ENCODE data around the gene DDX31. TPM values are rescaled to one million over a fixed set of nuclear protein-coding genes. Genes with fewer than 3 reads are reported as not detected.

DDX31 gene
- total RNA-seq, 3 donors from 2014 or later, result 41.0 to 44.8 (median 41.3) TPM

DNA sequence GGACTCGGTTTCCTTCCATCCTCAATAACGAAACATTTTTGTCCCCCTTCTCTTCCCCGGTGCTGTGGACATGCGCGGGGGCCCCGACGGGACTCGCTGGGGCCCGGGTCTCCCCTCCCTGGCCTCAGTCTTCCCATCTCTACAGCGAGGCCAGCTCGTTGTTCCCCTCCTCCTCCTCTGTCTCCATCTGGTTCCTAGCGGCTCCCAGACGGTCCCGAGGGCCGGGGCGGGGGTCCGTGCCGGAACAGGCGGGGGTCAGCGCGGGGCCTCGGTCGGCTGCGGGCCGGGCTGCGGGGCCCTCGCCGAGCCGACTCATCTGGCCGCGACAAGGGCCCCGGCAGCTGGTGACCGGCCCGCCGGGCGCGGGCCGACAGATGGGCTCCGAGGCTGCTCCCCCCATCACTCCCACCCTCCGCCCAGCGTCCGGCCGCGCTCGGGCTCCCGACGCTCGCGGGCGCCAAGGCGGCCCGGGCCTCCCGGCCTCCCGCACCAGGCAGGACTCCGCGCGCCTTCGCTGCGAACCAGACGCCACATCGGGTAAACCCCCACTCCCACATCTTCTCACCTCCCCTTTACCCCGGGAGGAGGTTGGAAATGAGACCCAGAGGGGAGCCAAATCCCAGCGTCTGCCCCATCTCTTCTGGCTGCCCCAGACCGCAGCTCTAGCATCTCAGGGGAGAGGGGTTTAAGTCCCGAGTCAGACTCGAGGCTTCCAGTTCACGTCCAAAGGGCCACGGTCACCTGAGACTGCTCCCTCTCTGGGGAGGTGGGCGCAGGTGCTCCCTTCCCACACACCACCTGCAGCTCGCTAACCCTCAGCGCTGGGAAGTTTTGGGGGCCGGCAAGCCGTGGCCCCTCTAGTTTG is 79.2 kb downstream of the DDX31 start:
- H3K4me1 Mint-ChIP-seq (ENCODE audit: low read depth), result peaks cover 12% of the 10 kb centered on the region
- DNase-seq, result no peak
- peaks cover 60% of the 10 kb centered on the region for H3K27me3 Mint-ChIP-seq (ENCODE audit: low read depth)
- H3K4me3 Mint-ChIP-seq, result no peak overlapping the region
- peaks cover 17% of the 10 kb centered on the region for H3K36me3 Mint-ChIP-seq (ENCODE audit: insufficient read depth)
- no peaks in the 10 kb centered on the region for H3K9me3 Mint-ChIP-seq
- peak in 1 of 2 donors; percentile 8 for ATAC-seq

DNA sequence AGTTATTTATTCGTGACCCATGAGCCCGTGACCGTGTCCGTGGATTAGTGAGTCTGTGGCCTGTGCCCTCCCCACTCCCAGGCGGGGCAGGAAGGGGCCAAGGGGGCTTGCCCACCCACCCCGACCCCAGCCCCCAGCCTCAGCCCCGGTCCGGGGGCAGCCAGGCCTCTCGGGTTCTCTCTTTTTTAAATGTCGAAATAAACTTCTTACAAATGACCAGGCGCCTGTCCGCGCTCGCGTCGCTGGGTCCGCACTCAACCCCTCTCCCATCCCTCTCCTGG is 79.8 kb downstream of the DDX31 start:
- peaks cover 65% of the 10 kb centered on the region for H3K27me3 Mint-ChIP-seq (ENCODE audit: low read depth)
- ATAC-seq (no peak), DNase-seq (no peak)
- peaks cover 14% of the 10 kb centered on the region for H3K36me3 Mint-ChIP-seq (ENCODE audit: insufficient read depth)
- H3K4me3 Mint-ChIP-seq, result no peak overlapping the region
- peaks cover 12% of the 10 kb centered on the region for H3K4me1 Mint-ChIP-seq (ENCODE audit: low read depth)
- H3K9me3 Mint-ChIP-seq, result no peaks in the 10 kb centered on the region

DNA sequence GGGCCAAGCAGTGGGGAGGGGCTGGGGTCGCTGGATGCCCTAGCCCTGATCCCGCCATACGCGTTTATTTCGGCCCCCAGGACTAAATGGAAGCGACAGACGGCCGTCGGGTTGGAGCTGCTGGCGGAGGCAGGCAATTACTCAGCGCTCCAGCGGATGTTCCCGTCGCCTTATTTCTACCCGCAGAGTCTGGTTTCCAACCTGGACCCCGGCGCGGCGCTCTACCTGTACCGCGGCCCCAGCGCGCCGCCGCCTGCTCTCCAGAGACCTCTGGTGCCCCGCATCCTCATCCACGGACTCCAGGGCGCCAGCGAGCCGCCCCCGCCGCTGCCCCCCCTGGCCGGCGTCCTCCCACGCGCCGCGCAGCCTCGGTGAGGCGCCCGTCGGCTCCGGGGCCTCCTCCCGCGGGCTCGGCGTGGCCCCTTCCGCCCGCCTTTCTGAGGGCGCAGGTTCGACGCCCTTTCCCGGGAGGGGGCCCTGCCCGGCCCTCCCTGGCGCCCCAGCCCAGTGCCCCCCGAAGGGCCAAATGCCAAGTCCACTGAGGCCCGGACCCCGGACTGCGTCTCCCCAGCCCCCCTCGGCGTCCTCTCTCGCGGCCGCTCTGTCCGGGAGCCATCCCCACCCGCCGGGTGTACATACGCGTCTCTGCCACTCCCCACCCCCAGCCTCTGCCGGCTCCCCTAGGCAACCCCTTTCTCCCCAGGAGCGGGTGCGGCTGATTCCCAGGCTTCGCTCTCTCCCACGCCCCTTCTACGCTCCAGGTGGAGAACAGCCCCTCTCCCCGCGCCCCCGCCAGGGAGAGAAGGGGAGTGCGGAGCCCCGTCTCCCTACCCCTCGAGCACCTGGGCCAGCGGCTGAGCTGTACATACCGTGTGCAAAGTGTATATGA is 80.4 kb downstream of the DDX31 start:
- H3K4me1 Mint-ChIP-seq (ENCODE audit: low read depth), result peaks cover 12% of the 10 kb centered on the region
- DNase-seq, result no peak
- H3K27me3 Mint-ChIP-seq (ENCODE audit: low read depth), result peaks cover 69% of the 10 kb centered on the region
- H3K36me3 Mint-ChIP-seq (ENCODE audit: insufficient read depth), result peaks cover 8% of the 10 kb centered on the region
- no peak overlapping the region for H3K4me3 Mint-ChIP-seq
- H3K9me3 Mint-ChIP-seq, result no peaks in the 10 kb centered on the region
- peak; percentile 24 to 31 for ATAC-seq

DNA sequence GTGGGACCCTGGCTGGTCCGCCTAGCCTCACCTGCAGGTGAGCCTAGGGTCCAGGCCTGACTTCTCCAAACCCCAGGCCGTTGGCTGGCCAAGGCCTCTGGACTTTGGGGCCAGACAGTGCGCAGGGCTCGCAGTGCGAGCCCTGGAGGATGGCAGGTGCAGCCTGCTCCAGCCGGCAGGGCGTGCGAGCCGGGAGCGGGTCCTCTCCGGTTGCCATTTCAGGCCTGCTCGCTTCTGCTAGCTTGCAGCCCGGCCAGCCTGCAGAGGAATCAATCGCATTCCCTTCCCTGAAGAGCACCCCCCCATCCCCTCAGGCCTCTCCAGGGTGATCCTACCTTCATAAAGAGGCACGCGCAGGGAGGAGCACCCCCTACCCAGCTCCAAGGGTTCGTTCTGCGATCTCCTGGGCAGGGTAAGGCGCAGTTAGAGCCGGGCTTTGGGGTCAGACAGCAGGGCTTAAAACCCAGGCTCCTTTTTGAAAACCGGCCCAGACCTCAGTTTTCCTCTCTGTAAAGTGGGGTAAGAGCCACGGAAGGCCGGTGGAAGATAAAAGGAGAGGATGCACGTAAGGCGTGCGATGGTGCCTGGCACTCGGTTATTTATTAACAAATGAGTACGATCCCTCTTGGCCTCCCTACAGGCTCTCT is 81.2 kb downstream of the DDX31 start:
- H3K4me3 Mint-ChIP-seq, result no peak overlapping the region
- ATAC-seq, result no peak
- DNase-seq, result no peak
- no peaks in the 10 kb centered on the region for H3K9me3 Mint-ChIP-seq
- H3K4me1 Mint-ChIP-seq (ENCODE audit: low read depth), result peaks cover 12% of the 10 kb centered on the region
- H3K27me3 Mint-ChIP-seq (ENCODE audit: low read depth), result peaks cover 73% of the 10 kb centered on the region
- H3K36me3 Mint-ChIP-seq (ENCODE audit: insufficient read depth), result peaks cover 6% of the 10 kb centered on the region

DNA sequence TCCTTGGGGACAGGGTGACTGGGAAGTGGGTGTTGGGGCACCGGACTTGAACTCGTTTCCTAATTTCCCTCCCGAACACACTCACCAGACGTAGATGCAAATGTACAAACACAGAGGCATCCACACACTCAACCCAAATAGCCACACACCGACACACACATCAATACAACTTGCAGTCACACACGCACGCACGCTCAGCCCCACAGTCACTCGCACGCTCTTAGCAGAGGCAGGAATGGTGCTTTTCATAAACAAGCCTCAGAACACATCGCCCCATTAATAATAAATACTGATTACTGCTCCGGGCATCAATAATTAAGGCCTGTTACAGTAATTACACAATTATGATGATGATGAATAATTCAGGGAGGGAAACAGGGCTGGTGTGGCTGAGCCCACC is 81.7 kb downstream of the DDX31 start:
- H3K4me1 Mint-ChIP-seq (ENCODE audit: low read depth), result peaks cover 12% of the 10 kb centered on the region
- H3K4me3 Mint-ChIP-seq, result no peak overlapping the region
- H3K36me3 Mint-ChIP-seq (ENCODE audit: insufficient read depth), result peaks cover under 1% of the 10 kb centered on the region
- H3K9me3 Mint-ChIP-seq, result no peaks in the 10 kb centered on the region
- DNase-seq (no peak), ATAC-seq (no peak)
- peaks cover 74% of the 10 kb centered on the region for H3K27me3 Mint-ChIP-seq (ENCODE audit: low read depth)

DNA sequence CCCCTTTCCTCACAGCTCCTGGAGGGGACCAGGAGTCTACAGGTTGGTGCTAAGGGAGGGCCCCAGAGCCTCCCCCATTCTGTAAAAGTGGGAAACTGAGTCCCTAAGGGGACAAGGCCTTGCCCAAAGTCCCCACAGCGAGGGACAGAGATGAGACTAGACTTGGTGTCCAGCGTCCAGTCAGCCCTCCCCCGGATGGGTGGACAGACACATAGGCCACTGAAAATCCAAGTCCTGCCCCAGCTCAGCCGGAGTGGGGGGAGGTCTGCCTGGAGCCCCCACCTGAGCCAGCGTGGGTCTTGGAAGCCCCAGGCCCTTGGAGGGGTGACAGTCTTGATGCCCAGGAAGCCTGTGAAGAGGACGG is 82.2 kb downstream of the DDX31 start:
- no peak overlapping the region for H3K4me3 Mint-ChIP-seq
- ATAC-seq, result no peak
- peaks cover 76% of the 10 kb centered on the region for H3K27me3 Mint-ChIP-seq (ENCODE audit: low read depth)
- H3K9me3 Mint-ChIP-seq, result no peaks in the 10 kb centered on the region
- peaks cover 12% of the 10 kb centered on the region for H3K4me1 Mint-ChIP-seq (ENCODE audit: low read depth)
- no peaks in the 10 kb centered on the region for H3K36me3 Mint-ChIP-seq (ENCODE audit: insufficient read depth)
- no peak for DNase-seq

DNA sequence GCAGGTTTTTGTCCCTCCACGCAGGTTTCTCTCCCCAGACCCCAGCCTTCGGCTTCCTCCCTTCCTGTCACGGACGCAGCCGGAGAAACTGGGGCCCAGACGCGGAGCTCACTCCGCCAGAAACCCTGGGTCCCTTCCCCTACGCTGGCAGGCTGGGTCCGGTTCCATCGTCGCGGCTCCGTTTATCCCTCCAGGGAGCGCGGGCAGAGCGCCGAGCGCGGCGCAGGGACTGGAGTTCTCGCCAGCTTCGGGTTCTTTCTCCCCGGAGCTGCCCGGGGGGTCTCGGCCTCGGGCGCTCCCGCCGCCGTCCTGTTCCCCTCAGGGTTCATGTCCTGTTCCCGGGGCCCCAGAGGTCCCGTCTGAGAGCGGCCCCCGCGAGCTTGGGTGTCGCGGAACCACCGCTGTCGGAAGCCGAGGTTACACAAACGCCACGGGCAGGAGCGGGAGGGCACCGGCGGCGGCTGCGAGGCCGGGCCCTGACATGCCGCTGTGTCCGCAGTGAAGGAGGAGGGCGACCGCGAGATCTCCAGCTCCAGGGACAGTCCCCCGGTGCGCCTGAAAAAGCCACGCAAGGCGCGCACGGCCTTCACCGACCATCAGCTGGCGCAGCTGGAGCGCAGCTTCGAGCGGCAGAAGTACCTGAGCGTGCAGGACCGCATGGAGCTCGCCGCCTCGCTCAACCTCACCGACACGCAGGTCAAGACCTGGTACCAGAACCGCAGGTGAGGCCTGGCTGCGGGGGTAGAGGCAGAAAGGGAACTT is 82.8 kb downstream of the DDX31 start:
- H3K4me1 Mint-ChIP-seq (ENCODE audit: low read depth), result peaks cover 12% of the 10 kb centered on the region
- H3K4me3 Mint-ChIP-seq, result no peak overlapping the region
- no peaks in the 10 kb centered on the region for H3K9me3 Mint-ChIP-seq
- no peaks in the 10 kb centered on the region for H3K36me3 Mint-ChIP-seq (ENCODE audit: insufficient read depth)
- no peak for DNase-seq
- no peak for ATAC-seq
- H3K27me3 Mint-ChIP-seq (ENCODE audit: low read depth), result peaks cover 75% of the 10 kb centered on the region

DNA sequence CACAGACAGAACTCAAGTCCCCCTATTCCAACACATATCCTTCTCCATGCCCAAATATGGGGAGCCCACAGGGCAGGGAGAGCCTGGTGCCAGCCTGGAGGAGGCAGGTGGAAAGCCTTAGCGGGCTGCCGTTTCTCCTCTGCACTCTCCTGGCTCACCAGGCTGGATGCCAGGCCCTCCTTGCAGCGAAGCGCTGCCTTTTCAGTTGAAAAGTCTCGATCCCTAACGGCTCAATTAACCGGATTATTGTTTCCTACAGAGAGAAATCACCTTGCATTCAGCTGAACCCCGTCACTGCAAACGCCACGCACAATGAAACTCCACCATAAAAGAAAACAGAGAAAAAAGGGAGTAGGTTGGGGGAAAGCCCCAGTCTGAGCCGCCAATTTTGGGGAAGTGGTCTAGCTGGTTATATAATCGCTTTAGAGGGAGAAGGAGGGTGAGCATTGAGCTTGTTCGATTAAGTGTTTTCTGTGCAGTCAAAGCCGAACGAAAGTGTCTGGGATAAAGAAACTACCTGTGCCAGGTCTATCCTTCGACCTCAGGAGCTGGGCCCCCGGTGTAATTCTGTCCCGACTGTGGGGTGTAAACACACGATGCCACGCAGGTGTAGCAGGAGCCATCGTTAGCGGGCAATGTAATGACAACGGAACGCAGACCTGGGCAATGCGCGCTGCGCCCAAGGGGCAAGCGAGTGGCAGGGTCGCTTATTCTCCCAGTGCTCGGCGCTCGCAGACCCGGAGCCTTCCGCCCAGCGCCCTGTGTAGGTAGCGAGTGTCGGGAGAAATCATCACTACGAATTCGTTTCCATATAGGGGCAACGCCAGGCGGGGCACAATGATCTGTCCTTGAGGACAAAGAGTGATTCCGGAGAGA is 83.6 kb downstream of the DDX31 start:
- Mint-ChIP-seq H3K36me3 (ENCODE audit: insufficient read depth) (no peaks in the 10 kb centered on the region), H3K9me3 (no peaks in the 10 kb centered on the region), H3K4me1 (ENCODE audit: low read depth) (peaks cover 14% of the 10 kb centered on the region), H3K4me3 (no peak overlapping the region), H3K27me3 (ENCODE audit: low read depth) (peaks cover 75% of the 10 kb centered on the region)
- DNase-seq (no peak), ATAC-seq (no peak)

DNA sequence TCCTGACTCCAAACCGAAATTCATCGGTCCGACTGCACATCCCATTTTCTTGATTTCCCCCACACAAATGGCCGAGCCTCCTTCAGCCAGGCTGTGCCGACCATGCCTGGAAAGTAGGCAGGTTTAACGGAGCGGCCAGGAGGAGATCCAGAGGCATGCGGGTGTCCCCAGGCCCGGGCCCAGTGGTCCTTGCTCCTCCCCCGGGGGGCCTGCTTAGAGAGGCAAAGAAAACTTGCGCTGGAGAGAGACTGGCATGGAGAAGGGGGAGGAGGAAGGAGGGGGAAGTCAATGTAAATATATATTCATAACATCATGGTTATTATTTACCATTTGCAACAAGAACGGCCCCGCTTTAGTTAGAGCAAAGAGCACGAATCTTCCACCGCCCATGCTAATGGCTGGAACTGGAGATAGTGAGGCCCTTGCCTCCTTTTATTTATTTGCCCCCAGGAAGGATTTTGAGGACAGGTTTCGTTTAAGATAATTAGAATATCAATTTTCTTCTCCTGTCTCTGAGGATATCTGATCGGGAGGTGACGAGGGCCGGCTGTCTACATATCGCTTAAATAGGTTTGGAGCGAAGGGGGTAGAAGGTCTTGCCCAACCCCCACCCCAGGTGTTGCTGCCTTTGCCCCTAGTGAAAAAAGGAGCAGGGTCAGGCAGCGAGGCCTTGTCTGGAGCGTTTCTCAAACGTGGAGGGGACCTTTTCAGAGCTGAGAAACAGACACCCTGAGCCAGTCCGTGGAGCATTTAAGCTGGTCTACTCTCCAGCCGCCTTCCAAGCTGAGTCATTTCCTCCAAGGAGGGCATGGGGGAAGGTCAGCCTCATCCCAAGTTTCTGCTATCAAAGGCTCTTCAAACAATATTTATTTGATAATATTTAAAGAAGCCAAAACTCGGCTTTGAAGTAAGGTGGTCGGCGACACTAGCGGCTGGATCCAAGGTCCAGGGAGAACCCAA is 84.9 kb downstream of the DDX31 start:
- DNase-seq (no peak), ATAC-seq (no peak)
- peaks cover 11% of the 10 kb centered on the region for H3K4me1 Mint-ChIP-seq (ENCODE audit: low read depth)
- no peak overlapping the region for H3K4me3 Mint-ChIP-seq
- peaks cover 78% of the 10 kb centered on the region for H3K27me3 Mint-ChIP-seq (ENCODE audit: low read depth)
- H3K9me3 Mint-ChIP-seq, result no peaks in the 10 kb centered on the region
- H3K36me3 Mint-ChIP-seq (ENCODE audit: insufficient read depth), result no peaks in the 10 kb centered on the region

DNA sequence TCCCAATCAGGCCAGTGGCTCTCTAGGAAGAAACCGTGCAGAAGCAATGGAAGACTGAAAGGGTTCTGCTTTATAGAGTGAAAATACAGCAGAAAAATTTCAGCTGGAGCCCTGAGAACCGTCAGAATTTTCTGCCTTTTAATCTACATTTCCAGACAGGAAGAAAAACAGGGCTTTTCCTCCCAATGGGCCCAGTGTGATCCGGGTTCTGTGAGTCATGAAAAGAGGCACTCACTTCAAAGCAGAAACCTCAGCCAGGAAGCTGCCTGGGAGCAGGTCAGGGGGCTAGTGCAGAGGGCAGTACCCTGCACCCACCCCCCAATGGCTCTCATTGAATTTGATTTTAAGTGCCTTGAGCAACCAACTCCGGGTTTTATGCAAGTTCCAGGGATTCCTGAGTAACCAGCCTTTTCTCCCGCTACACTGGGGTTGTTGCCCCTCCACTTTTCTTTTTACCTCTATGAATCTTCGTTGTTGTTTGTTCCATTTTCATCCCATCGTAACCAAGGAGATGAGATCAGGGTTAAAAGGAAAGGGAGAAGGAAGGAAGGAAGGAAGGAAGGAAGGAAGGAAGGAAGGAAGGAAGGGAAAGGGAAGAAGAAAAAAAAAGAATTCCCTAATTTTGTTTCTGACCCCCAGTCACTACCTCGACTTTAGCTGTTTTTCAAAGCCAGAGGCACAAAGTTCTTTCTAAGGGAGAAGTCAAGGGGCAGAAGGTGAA is 86.0 kb downstream of the DDX31 start:
- peaks cover 11% of the 10 kb centered on the region for H3K4me1 Mint-ChIP-seq (ENCODE audit: low read depth)
- H3K27me3 Mint-ChIP-seq (ENCODE audit: low read depth), result peaks cover 80% of the 10 kb centered on the region
- no peak overlapping the region for H3K4me3 Mint-ChIP-seq
- H3K36me3 Mint-ChIP-seq (ENCODE audit: insufficient read depth), result no peaks in the 10 kb centered on the region
- DNase-seq (no peak), ATAC-seq (no peak)
- no peaks in the 10 kb centered on the region for H3K9me3 Mint-ChIP-seq

DNA sequence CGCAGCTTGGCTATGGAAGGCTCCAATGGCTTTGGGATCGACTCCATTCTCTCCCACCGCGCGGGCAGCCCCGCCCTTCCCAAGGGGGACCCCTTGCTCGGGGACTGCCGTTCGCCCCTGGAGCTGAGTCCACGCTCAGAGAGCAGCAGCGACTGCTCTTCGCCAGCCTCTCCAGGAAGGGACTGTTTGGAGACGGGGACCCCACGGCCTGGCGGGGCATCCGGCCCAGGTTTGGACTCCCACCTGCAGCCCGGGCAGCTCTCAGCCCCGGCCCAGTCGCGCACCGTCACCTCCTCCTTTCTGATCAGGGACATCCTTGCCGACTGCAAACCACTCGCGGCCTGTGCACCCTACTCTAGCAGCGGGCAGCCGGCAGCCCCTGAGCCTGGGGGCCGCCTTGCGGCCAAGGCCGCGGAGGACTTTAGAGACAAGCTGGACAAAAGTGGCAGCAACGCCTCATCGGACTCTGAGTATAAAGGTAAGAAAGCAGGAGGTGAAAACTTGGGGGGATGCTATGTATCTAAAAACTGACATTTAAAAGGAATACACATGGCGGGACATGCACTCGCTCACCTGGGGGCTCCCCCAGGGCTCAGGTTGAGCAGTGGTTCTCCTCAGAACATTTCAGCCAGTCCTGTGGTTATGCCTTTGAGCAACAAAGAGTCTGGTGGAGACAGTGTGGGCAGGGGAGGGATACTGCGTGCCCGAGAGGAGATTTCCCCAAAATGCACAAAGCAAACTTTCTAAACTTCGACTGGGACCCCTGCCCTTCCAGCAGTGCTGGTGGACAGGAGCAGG is 86.8 kb downstream of the DDX31 start:
- no peaks in the 10 kb centered on the region for H3K9me3 Mint-ChIP-seq
- no peak overlapping the region for H3K4me3 Mint-ChIP-seq
- ATAC-seq, result no peak
- H3K4me1 Mint-ChIP-seq (ENCODE audit: low read depth), result peaks cover 11% of the 10 kb centered on the region
- H3K36me3 Mint-ChIP-seq (ENCODE audit: insufficient read depth), result no peaks in the 10 kb centered on the region
- DNase-seq, result no peak
- H3K27me3 Mint-ChIP-seq (ENCODE audit: low read depth), result peaks cover 79% of the 10 kb centered on the region
